DMS53 treated with DMSO at 0.1 percent for 48 hours (cell line): ENCODE data around the gene GNRHR.
"Not testable (repeated sequence)": the region's sequence is repeated elsewhere in the genome, so short reads cannot be mapped to it uniquely, and the experiment has no call there.

Experiments used
- DNase-seq: peaks from one replicate; lab custom pipeline; 2025; ENCODE audit not compliant: unreplicated experiment; lab: John Stamatoyannopoulos, UW

The GNRHR gene

GRCh38 chr4:67754288-67754687 lies at the start of gene GNRHR:
Gene GNRHR, minus strand, starts transcription at chr4:67754388. Its CDS starts 53 bp downstream, at chr4:67754335.
- no peak for DNase-seq

GRCh38 chr4:67796810-67797209 lies 42.6 kb upstream of the GNRHR start:
- DNase-seq = no peak

- DNase-seq = no peak
These were observed 36.5 kb upstream of the GNRHR start for GRCh38 chr4:67790721-67791120.

DNA sequence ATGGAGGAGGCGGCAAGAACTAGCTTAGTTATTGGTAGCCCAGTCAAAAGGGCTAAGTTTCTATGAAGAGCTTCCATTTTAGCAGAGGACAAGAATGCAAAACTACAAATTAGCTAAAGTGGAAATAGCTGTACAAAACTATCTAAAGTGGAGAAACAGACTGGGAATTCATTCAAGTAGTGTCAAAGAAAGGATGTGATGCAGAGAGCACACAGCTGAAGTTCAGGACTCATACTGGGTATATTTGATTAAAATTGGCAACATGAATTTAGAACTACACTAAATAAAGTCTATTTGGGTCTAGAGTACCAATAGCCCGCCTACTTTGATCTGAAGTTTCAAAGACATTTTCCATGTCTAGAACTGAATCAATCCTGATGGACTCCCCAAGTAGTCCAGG lies 33.1 kb upstream of the GNRHR start:
- no peak for DNase-seq

DNA sequence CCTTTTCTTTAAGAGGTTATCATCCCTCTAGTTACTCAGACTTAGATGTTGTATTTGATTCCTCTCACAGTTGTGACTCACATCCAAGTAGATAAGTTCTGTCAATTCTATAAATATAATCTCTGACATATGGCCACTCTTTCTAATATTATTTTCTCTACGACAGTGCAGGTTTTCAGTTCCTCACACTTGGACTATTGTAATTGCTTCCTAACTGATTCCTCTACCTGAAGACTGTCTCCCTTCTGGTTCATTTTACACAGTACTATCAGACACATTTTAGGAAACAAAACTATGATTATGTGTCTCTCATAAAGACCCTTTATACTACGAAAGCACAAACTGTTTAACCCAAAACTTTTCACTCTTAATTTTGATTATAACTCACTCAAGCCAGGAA lies 31.3 kb upstream of the GNRHR start:
- no peak for DNase-seq

- no peak for DNase-seq
These were observed 25.4 kb upstream of the GNRHR start for GRCh38 chr4:67779631-67780030.

GRCh38 chr4:67776746-67777145 lies 22.6 kb upstream of the GNRHR start:
- DNase-seq = no peak

GRCh38 chr4:67770422-67770821 lies 16.2 kb upstream of the GNRHR start:
- no peak for DNase-seq

GRCh38 chr4:67765928-67766327 lies 11.7 kb upstream of the GNRHR start:
- DNase-seq = peak; percentile 36

- DNase-seq = no peak
These were observed 11.2 kb upstream of the GNRHR start for GRCh38 chr4:67765401-67765800.

DNA sequence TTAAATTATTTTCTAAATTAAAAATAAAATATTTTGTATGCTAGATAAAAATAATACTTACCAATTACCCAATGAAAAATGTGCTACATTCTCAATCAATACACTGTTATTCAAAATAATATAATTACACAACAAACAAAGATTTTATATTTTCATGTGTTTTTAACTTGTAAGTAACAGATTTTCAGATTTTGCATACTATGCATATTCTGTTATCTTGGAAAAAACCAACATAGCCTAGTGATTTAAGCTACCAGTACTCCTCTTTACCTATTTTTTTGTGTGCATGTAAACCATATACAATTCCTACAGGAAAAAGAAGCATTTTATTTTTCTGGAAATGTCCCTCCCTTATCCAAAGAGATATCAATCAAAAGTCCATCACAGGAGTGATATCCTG lies 10.0 kb upstream of the GNRHR start:
- DNase-seq = no peak

GRCh38 chr4:67762086-67762485 lies 7.9 kb upstream of the GNRHR start:
- DNase-seq = no peak

DNA sequence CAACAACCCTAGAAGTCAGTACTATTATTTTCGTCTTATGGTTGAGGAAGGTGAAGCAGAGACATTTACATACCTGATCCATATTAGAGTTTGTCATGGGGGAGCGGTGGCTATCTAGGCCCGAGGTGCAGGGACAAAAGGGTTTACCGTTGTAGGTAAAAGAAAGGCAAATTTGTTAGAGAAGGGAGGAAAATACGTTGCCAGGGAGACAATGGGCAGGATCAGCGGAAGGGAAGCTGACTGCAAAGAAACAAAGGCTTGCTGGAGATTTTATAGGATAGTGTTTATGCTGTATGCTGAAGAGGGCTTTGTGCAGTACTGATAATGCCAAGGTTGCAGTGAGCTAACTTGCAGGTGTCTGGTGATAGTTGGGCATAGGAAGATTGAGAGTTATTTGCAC lies 2.8 kb upstream of the GNRHR start:
- DNase-seq = not testable (repeated sequence)

GRCh38 chr4:67755974-67756373 lies 1.8 kb upstream of the GNRHR start:
- DNase-seq = no peak

DNA sequence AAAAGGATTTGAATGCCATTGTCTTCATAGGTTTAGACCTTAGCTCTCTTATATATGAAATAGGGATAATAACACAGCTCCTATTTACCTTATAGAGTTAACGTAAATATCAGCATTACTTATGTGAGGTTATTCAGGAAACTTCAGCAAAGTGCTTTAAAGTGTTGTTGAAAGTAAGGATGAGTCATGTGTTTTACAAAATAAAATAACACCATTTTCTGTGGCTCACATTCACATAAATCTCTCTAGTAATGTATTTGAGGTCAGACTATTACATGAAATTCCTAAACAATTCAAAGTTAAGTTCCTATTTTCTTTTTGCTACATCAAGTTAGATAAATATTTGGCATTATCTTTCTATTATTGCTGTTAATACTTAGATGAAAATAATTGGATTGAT lies 2.9 kb downstream of the GNRHR start:
- DNase-seq = no peak

- DNase-seq = no peak
These were observed 3.5 kb downstream of the GNRHR start for GRCh38 chr4:67750691-67751090.

GRCh38 chr4:67749286-67749685 lies 4.9 kb downstream of the GNRHR start:
- DNase-seq = no peak

GRCh38 chr4:67746797-67747495 lies 7.2 kb downstream of the GNRHR start:
- DNase-seq = peak; percentile 32

GRCh38 chr4:67744561-67745283 lies 9.5 kb downstream of the GNRHR start:
- no peak for DNase-seq

GRCh38 chr4:67743194-67743593 lies 11.0 kb downstream of the GNRHR start:
- DNase-seq = no peak

DNA sequence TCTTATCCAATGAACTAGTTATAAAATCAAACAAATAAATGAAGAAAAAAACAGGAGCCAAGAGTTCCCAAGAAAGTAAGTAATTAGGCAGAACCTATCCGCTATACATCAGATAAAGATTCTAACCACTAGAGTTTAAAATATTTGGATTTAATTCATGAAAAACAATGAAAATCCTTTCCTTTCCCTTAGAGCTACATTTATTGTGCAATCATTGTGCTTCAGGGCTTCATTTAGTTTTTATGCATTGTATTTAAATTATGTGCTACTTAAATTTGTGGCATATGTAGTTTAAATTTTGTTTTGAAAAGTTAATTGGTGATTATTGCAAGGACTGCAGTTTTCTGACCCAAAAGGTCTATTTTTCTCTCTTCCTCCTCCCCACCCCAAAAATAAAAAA lies 17.9 kb downstream of the GNRHR start:
- DNase-seq = no peak

GRCh38 chr4:67735325-67735724 lies 18.9 kb downstream of the GNRHR start:
- DNase-seq = no peak

DNA sequence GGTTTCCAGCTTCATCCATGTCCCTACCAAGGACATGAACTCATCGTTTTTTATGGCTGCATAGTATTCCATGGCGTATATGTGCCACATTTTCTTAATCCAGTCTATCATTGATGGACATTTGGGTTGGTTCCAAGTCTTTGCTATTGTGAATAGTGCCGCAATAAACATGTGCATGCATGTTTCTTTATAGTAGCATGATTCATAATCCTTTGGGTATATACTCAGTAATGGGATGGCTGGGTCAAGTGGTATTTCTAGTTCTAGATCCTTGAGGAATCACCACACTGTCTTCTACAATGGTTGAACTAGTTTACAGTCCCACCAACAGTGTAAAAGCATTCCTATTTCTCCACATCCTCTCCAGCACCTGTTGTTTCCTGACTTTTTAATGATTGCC lies 23.7 kb downstream of the GNRHR start:
- not testable (repeated sequence) for DNase-seq
